HCT116 (cell line): ENCODE data around the gene GPHA2. TPM values are rescaled to one million over a fixed set of nuclear protein-coding genes. Genes with fewer than 3 reads are reported as not detected.

Experiments
- ATAC-seq: fragments of 200-7000 bp; cut with Tn5 transposase; 2 replicates; pipeline ENCODE4 v1.9.1; 2020; ENCODE audit warnings: mild to moderate bottlenecking, moderate library complexity
- BruUV-seq: library from RNA; stranded (reverse); fragments of 400-500 nt; replicated peaks from 2 replicates; lab custom pipeline; 2021; lab: Mats Ljungman, UMichigan
- CTCF ChIA-PET: fragments of 300-600 bp; sonication (Branson Sonifier 250); formaldehyde crosslinking; loops from one replicate; lab custom pipeline; 2021; ENCODE audit warnings: antibody characterized with exemption; lab: Charles Lee
- POLR2A ChIA-PET: fragments of 300-600, 350-600 bp; sonication (Branson Sonifier 250); formaldehyde crosslinking; loops from one replicate; lab custom pipeline; 2021; ENCODE audit warnings: antibody characterized with exemption; lab: Charles Lee
- RAD21 ChIA-PET, 2 experiments: fragments of 300-600 bp; sonication (Branson Sonifier 250); formaldehyde crosslinking; loops; one replicate each; lab custom pipeline; 2023; ENCODE audit warnings: low total read pairs in 2 of 2; ENCODE audit not compliant: uncharacterized antibody in 2 of 2, unreplicated experiment in 2 of 2, low non-redundant PET in 1 of 2; lab: Charles Lee
- DNase-seq: peaks from one replicate; pipeline ENCODE4 v3.0.0-alpha.2; 2010; ENCODE audit warnings: low read depth, low spot score
- H2AFZ ChIP-seq: fragments of 200-600 bp; shearing (Covaris generic), sonication (generic); 2 replicates; pipeline ENCODE4 v1.6.1; 2017; ENCODE audit warnings: low read depth, mixed run types, mixed read lengths, antibody characterized with exemption, low read length; ENCODE audit not compliant: poor library complexity, severe bottlenecking
- H3K27ac ChIP-seq: 2 replicates; pipeline ENCODE4 v1.5.1; 2012; ENCODE audit warnings: low read depth, low read length
- H3K27me3 ChIP-seq: fragments of 200-600 bp; sonication (generic); 2 replicates; pipeline ENCODE4 v1.6.1; 2016; ENCODE audit warnings: mixed run types, low read length, mixed read lengths; ENCODE audit not compliant: insufficient read depth
- H3K36me3 ChIP-seq, 2 experiments: fragments of 200-500 bp in 1 of 2; fragments of 200-600 bp in 1 of 2; sonication (Bioruptor generic) in 1 of 2; sonication (generic) in 1 of 2; 2 replicates each; pipeline versions ENCODE4 v1.5.1 to v1.6.1; 2014 to 2016; ENCODE audit warnings: low read length in 2 of 2, inconsistent platforms in 1 of 2, mixed read lengths in 1 of 2, mixed run types in 1 of 2; ENCODE audit not compliant: insufficient read depth in 2 of 2, control insufficient read depth in 1 of 2
- H3K4me1 ChIP-seq, 2 experiments: fragments of 200-600 bp in 1 of 2; sonication (generic) in 1 of 2; 2 replicates each; pipeline versions ENCODE4 v1.5.1 to v1.6.1; 2012 to 2017; ENCODE audit warnings: low read length in 2 of 2, inconsistent platforms in 1 of 2, mild to moderate bottlenecking in 1 of 2, mixed read lengths in 1 of 2, mixed run types in 1 of 2, moderate library complexity in 1 of 2; ENCODE audit not compliant: insufficient read depth in 2 of 2, control insufficient read depth in 1 of 2
- H3K4me2 ChIP-seq: fragments of 200-600 bp; sonication (generic); 2 replicates; pipeline ENCODE4 v1.6.1; 2017; ENCODE audit warnings: mixed run types, low read length, mixed read lengths
- H3K4me3 ChIP-seq, 2 experiments: fragments of 200-600 bp in 1 of 2; sonication (generic) in 1 of 2; replicated peaks in 1 of 2; 2 replicates each; pipeline ENCODE4 v1.5.1; 2011 to 2016; ENCODE audit warnings: low read length in 2 of 2, control low read depth in 1 of 2, low read depth in 1 of 2, mild to moderate bottlenecking in 1 of 2, mixed read lengths in 1 of 2, mixed run types in 1 of 2
- H3K79me2 ChIP-seq: fragments of 200-600 bp; sonication (generic); 2 replicates; pipeline ENCODE4 v1.6.1; 2017; ENCODE audit warnings: mild to moderate bottlenecking, mixed run types, low read length, moderate library complexity, mixed read lengths; ENCODE audit not compliant: insufficient read depth
- H3K9ac ChIP-seq: fragments of 200-600 bp; sonication (generic); 2 replicates; pipeline ENCODE4 v1.6.1; 2016; ENCODE audit warnings: low read length, mixed read lengths
- H3K9me2 ChIP-seq: fragments of 200-600 bp; sonication (generic), shearing (Covaris generic); 2 replicates; pipeline ENCODE4 v1.6.1; 2017; ENCODE audit warnings: mixed run types, mild to moderate bottlenecking, moderate library complexity; ENCODE audit not compliant: insufficient read depth
- H3K9me3 ChIP-seq, 2 experiments: fragments of 200-500 bp in 1 of 2; fragments of 200-600 bp in 1 of 2; sonication (Bioruptor generic) in 1 of 2; sonication (generic) in 1 of 2; 2 replicates each; pipeline ENCODE4 v1.6.1; 2014 to 2017; ENCODE audit warnings: low read length in 2 of 2, mixed read lengths in 2 of 2, inconsistent platforms in 1 of 2, low read depth in 1 of 2, mild to moderate bottlenecking in 1 of 2, mixed run types in 1 of 2, moderate library complexity in 1 of 2; ENCODE audit not compliant: control insufficient read depth in 1 of 2, insufficient read depth in 1 of 2
- H4K20me1 ChIP-seq: fragments of 200-600 bp; sonication (generic), shearing (Covaris generic); 2 replicates; pipeline ENCODE4 v1.6.1; 2017; ENCODE audit warnings: mixed run types, mild to moderate bottlenecking, moderate library complexity; ENCODE audit not compliant: insufficient read depth
- YY1 ChIP-seq: IDR thresholded peaks from 2 replicates; pipeline ENCODE4 v1.6.1; 2011; ENCODE audit warnings: low read length, low read depth, moderate library complexity, mild to moderate bottlenecking; ENCODE audit not compliant: insufficient replicate concordance; ENCODE audit errors: extremely low read depth
- intact Hi-C: fragments of 100-400 bp; cut with micrococcal nuclease; formaldehyde crosslinking; loops from 2 replicates; pipeline ENCODE4 v1.10.0; 2022
- total RNA-seq: library from RNA; stranded (reverse); gene quantifications from one replicate; pipeline ENCODE4 v1.2.1, GENCODE V29; 2021; ENCODE audit not compliant: unreplicated experiment
- TF ChIP-seq, protein P1 (sequence below): IDR thresholded peaks from 2 replicates; pipeline ENCODE4 v1.6.1; 2011; ENCODE audit warnings: mild to moderate bottlenecking, low read length, moderate library complexity; ENCODE audit not compliant: insufficient replicate concordance; ENCODE audit errors: extremely low read depth

Gene GPHA2
- total RNA-seq, 1 experiment from 2014 or later, result not detected

DNA sequence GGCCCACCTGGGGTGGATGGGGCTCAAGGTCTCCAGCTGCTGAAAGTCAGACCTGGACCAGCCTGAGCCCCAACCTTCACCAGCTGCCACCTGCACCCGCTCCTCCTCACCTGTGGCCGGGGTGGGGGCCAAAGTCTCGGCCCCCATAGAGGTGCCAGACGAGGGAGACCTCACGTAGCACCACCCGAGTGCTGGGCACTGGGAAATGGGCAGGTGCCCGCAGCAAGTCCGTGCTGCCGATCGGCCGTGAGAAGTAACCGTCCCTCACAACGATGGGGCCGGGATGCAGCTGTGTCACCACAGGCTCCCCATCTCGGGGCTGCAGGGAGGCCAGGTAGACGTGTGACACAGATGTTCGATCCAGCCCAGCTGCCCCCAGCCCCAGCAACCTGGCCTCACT lies 34.9 kb downstream of the GPHA2 start:
- no peaks in the 10 kb centered on the region for H3K9me2 ChIP-seq
- peak overlapping the region; percentile 30 for H3K4me2 ChIP-seq
- intact Hi-C loops, result no loop called here
- H3K4me3 ChIP-seq, result no peak overlapping the region
- TF ChIP-seq, protein P1, sequence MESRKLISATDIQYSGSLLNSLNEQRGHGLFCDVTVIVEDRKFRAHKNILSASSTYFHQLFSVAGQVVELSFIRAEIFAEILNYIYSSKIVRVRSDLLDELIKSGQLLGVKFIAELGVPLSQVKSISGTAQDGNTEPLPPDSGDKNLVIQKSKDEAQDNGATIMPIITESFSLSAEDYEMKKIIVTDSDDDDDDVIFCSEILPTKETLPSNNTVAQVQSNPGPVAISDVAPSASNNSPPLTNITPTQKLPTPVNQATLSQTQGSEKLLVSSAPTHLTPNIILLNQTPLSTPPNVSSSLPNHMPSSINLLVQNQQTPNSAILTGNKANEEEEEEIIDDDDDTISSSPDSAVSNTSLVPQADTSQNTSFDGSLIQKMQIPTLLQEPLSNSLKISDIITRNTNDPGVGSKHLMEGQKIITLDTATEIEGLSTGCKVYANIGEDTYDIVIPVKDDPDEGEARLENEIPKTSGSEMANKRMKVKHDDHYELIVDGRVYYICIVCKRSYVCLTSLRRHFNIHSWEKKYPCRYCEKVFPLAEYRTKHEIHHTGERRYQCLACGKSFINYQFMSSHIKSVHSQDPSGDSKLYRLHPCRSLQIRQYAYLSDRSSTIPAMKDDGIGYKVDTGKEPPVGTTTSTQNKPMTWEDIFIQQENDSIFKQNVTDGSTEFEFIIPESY, result no peak
- no TSS peak for BruUV-seq
- DNase-seq, result no peak
- ATAC-seq, result 0 out of 2 replicates have a peak, but pooled peaks have one; percentile 2
- H3K27me3 ChIP-seq, result no peaks in the 10 kb centered on the region
- no peaks in the 10 kb centered on the region for H4K20me1 ChIP-seq
- POLR2A ChIA-PET, result no interaction called here
- CTCF ChIA-PET, result interaction anchor here (1.4 kb wide), 1 partner anchor 13 kb away, joined by 4 read pairs; no protein-coding TSS in a partner anchor
- no peak overlapping the region for H2AFZ ChIP-seq
- H3K9ac ChIP-seq, result peak overlapping the region; percentile 37
- peaks cover 0 to 10% of the 10 kb centered on the region in 2 experiments; a peak in 2 of 4 replicates for H3K4me1 ChIP-seq
- no peaks in the 10 kb centered on the region for H3K36me3 ChIP-seq
- RAD21 ChIA-PET, result no interaction called here
- H3K9me3 ChIP-seq, result no peaks in the 10 kb centered on the region
- H3K79me2 ChIP-seq, result no peaks in the 10 kb centered on the region
- no peak overlapping the region for H3K27ac ChIP-seq

DNA sequence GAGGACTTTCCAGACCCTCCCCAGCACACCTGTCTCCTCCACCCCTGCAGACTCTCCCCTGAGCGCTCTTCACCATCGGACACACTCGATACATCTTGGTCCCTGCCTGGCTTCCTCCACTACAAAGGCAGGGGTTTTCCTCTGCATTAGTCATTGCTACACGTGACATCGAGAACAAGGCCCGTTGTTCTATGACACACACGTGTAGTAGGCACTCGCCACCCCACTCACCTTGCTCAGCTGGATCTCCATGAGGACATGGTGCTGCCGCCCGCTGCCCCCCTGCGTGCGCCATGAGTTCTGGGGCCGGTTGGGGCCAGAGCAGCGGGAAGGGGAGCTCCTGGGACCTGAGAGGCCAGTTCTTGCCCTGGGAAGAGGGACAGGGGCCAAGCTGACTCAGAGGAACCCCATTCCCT lies 35.4 kb downstream of the GPHA2 start:
- H3K9me3 ChIP-seq, result no peaks in the 10 kb centered on the region
- H3K4me1 ChIP-seq, result peaks cover 0 to 10% of the 10 kb centered on the region in 2 experiments; a peak in 2 of 4 replicates
- ATAC-seq (peak; percentile 73), DNase-seq (no peak)
- ChIA-PET CTCF (interaction anchor here (1.4 kb wide), 1 partner anchor 12 kb away, joined by 4 read pairs; no protein-coding TSS in a partner anchor), RAD21 (no interaction called here), POLR2A (no interaction called here)
- TF ChIP-seq YY1, result no peak
- H3K4me3 ChIP-seq, result no peak overlapping the region
- no peaks in the 10 kb centered on the region for H4K20me1 ChIP-seq
- no peaks in the 10 kb centered on the region for H3K36me3 ChIP-seq
- H3K27ac ChIP-seq, result no peak overlapping the region
- peak overlapping the region; percentile 30 for H3K4me2 ChIP-seq
- intact Hi-C loops, result no loop called here
- BruUV-seq, result no TSS peak
- H3K9me2 ChIP-seq, result no peaks in the 10 kb centered on the region
- H3K79me2 ChIP-seq, result no peaks in the 10 kb centered on the region
- H3K27me3 ChIP-seq, result no peaks in the 10 kb centered on the region
- H2AFZ ChIP-seq, result no peak overlapping the region
- H3K9ac ChIP-seq, result peak overlapping the region; percentile 37
